Gastrocnemius medialis (tissue), 4 donors: ENCODE data around the gene CCDC169. TPM values are rescaled to one million over a fixed set of nuclear protein-coding genes. Genes with fewer than 3 reads are reported as not detected.
"Not testable (repeated sequence)": the region's sequence is repeated elsewhere in the genome, so short reads cannot be mapped to it uniquely, and the experiment has no call there.

Source experiments
- ATAC-seq, 2 donors: fragments of 150-250 bp; one replicate each; pipeline ENCODE4 v1.9.1; 2016
- DNase-seq, 2 donors: peaks; one replicate each; pipeline ENCODE4 v3.0.0-alpha.2; 2019
- H3K27ac ChIP-seq, 4 donors: fragments of 200-600 bp; sonication (generic); 1 replicate in 1 of 4; 2 replicates in 3 of 4; pipeline ENCODE4 v1.5.1; 2016 to 2018; ENCODE audit warnings: mild to moderate bottlenecking in 2 of 4, moderate library complexity in 1 of 4
- H3K27me3 ChIP-seq, 3 donors: fragments of 200-600 bp; sonication (generic) in 2 of 3; 1 replicate in 1 of 3; 2 replicates in 2 of 3; pipeline versions ENCODE4 v1.5.1 to v1.6.0; 2016 to 2019; ENCODE audit warnings: mild to moderate bottlenecking in 1 of 3, moderate library complexity in 1 of 3
- H3K36me3 ChIP-seq, 2 donors: fragments of 200-600 bp; sonication (generic) in 1 of 2; one replicate each; pipeline ENCODE4 v1.5.1; 2017 to 2018
- H3K4me1 ChIP-seq, 2 donors: fragments of 200-600 bp; sonication (generic) in 1 of 2; one replicate each; pipeline ENCODE4 v1.5.1; 2016 to 2017; ENCODE audit warnings: mild to moderate bottlenecking in 2 of 2
- H3K4me3 ChIP-seq, 4 donors: fragments of 200-600 bp; sonication (generic) in 3 of 4; 1 replicate in 1 of 4; 2 replicates in 3 of 4; pipeline ENCODE4 v1.5.1; 2016 to 2019; ENCODE audit warnings: mild to moderate bottlenecking in 2 of 4
- H3K9me3 ChIP-seq, 3 donors: fragments of 200-600 bp; sonication (generic) in 2 of 3; 1 replicate in 1 of 3; 2 replicates in 2 of 3; pipeline ENCODE4 v1.5.1; 2016 to 2019
- CTCF ChIP-seq, 5 experiments: fragments of 450-650 bp in 3 of 5; fragments of 200-600 bp in 2 of 5; sonication (generic) in 2 of 5; IDR thresholded peaks in 4 of 5; conservative IDR thresholded peaks in 1 of 5; 1 replicate in 4 of 5; 2 replicates in 1 of 5; pipeline ENCODE4 v1.5.1; 2016 to 2019; ENCODE audit warnings: antibody characterized with exemption in 5 of 5, mild to moderate bottlenecking in 3 of 5, moderate library complexity in 3 of 5
- POLR2A ChIP-seq, 2 donors: fragments of 450-650 bp; IDR thresholded peaks; one replicate each; pipeline ENCODE4 v1.6.1; 2017; ENCODE audit warnings: antibody characterized with exemption in 2 of 2, mild to moderate bottlenecking in 2 of 2, moderate library complexity in 2 of 2
- in situ Hi-C, 4 donors: fragments of 200-750 bp; cut with MboI; loops; one replicate each; pipeline versions ENCODE4 v1.15.0 to v1.8.0; 2017; ENCODE audit warnings: low sequenced_read_pairs in 4 of 4
- intact Hi-C: fragments of 100-400 bp; cut with DNase I; formaldehyde crosslinking; loops from one replicate; pipeline ENCODE4 v1.15.1; 2023; ENCODE audit warnings: low total_unique reads
- total RNA-seq, 4 donors: library from RNA; depleted of rRNA; stranded (reverse); fragments of >200 nt; gene quantifications; one replicate each; pipeline versions ENCODE4 v1.1.0 to v1.2.3, GENCODE V29; 2016

CCDC169 gene
- total RNA-seq, 4 donors from 2014 or later, result 0.10 to 1.7 TPM; not detected in 2

GRCh38 chr13:36331280-36331679 is 33.7 kb upstream of the CCDC169 start:
- in situ Hi-C loops (loop anchor here in 1 of 4 donors (25.0 kb wide), 1 partner anchor 656 kb away; the partner anchor contains the start of gene ALG5), intact Hi-C loops (no loop called here)
- TF ChIP-seq POLR2A (IDR thresholded peaks at IDR 0.05) (no peak), CTCF (IDR thresholded peaks at IDR 0.05 in 4 of 5, conservative IDR thresholded peaks at IDR 0.05 in 1 of 5) (no peak)
- no peak overlapping the region for H3K4me3 ChIP-seq
- no peaks in the 10 kb centered on the region for H3K27me3 ChIP-seq
- peaks cover 0 to 28% of the 10 kb centered on the region in 2 donors for H3K36me3 ChIP-seq
- DNase-seq (no peak), ATAC-seq (no peak)
- peaks cover 26 to 35% of the 10 kb centered on the region in 2 donors for H3K4me1 ChIP-seq
- no peaks in the 10 kb centered on the region for H3K9me3 ChIP-seq
- no peak overlapping the region for H3K27ac ChIP-seq

GRCh38 chr13:36329361-36329760 is 31.7 kb upstream of the CCDC169 start:
- DNase-seq (no peak), ATAC-seq (no peak)
- H3K9me3 ChIP-seq, result no peaks in the 10 kb centered on the region
- H3K4me3 ChIP-seq, result no peak overlapping the region
- H3K27ac ChIP-seq, result no peak overlapping the region
- no peaks in the 10 kb centered on the region for H3K27me3 ChIP-seq
- peaks cover 0 to 46% of the 10 kb centered on the region in 2 donors for H3K36me3 ChIP-seq
- peaks cover 15 to 25% of the 10 kb centered on the region in 2 donors for H3K4me1 ChIP-seq
- intact Hi-C loops (no loop called here), in situ Hi-C loops (loop anchor here in 1 of 4 donors (25.0 kb wide), 1 partner anchor 658 kb away; the partner anchor contains the start of gene ALG5)
- TF ChIP-seq POLR2A (IDR thresholded peaks at IDR 0.05), result no peak

- no peak for TF ChIP-seq CTCF (IDR thresholded peaks at IDR 0.05 in 4 of 5, conservative IDR thresholded peaks at IDR 0.05 in 1 of 5)
- no peak for TF ChIP-seq POLR2A (IDR thresholded peaks at IDR 0.05)
- Histone ChIP-seq H3K4me3 (no peak overlapping the region), H3K27me3 (no peaks in the 10 kb centered on the region), H3K36me3 (peaks cover 0 to 51% of the 10 kb centered on the region in 2 donors), H3K4me1 (peaks cover 11 to 19% of the 10 kb centered on the region in 2 donors), H3K9me3 (no peaks in the 10 kb centered on the region), H3K27ac (no peak overlapping the region)
- intact Hi-C loops, result no loop called here
- ATAC-seq (no peak), DNase-seq (no peak)
- in situ Hi-C loops, result loop anchor here in 1 of 4 donors (25.0 kb wide), 1 partner anchor 658 kb away; the partner anchor contains the start of gene ALG5
These were observed 31.2 kb upstream of the CCDC169 start for GRCh38 chr13:36328821-36329220.

GRCh38 chr13:36325912-36326311 is 28.3 kb upstream of the CCDC169 start:
- TF ChIP-seq CTCF (IDR thresholded peaks at IDR 0.05 in 4 of 5, conservative IDR thresholded peaks at IDR 0.05 in 1 of 5) (no peak), POLR2A (IDR thresholded peaks at IDR 0.05) (no peak)
- in situ Hi-C loops (loop anchor here in 1 of 4 donors (25.0 kb wide), 1 partner anchor 661 kb away; the partner anchor contains the start of gene ALG5), intact Hi-C loops (no loop called here)
- DNase-seq (no peak), ATAC-seq (no peak)
- H3K27ac ChIP-seq, result no peak overlapping the region
- H3K9me3 ChIP-seq, result no peaks in the 10 kb centered on the region
- H3K4me1 ChIP-seq, result no peaks in the 10 kb centered on the region
- no peak overlapping the region for H3K4me3 ChIP-seq
- peaks cover 0 to 68% of the 10 kb centered on the region in 2 donors for H3K36me3 ChIP-seq
- no peaks in the 10 kb centered on the region for H3K27me3 ChIP-seq

GRCh38 chr13:36324881-36325280 is 27.3 kb upstream of the CCDC169 start:
- H3K4me1 ChIP-seq, H3K4me3 ChIP-seq, H3K9me3 ChIP-seq, H3K27me3 ChIP-seq, H3K27ac ChIP-seq, DNase-seq, intact Hi-C loops, ATAC-seq: not testable (repeated sequence)
- H3K36me3 ChIP-seq, result peaks cover 0 to 59% of the 10 kb centered on the region in 2 donors
- in situ Hi-C loops, result loop anchor here in 1 of 4 donors (25.0 kb wide), 1 partner anchor 662 kb away; the partner anchor contains the start of gene ALG5
